Calu3 (cell line): Measurements from ENCODE around the gene SLC12A7. TPM values are rescaled to one million over a fixed set of nuclear protein-coding genes. Genes with fewer than 3 reads are reported as not detected.

Source experiments
- BruUV-seq: library from RNA; stranded (reverse); fragments of 400-500 nt; replicated peaks from 2 replicates; lab custom pipeline; 2021; lab: Mats Ljungman, UMichigan
- CTCF ChIA-PET: fragments of 300-600 bp; sonication (Branson Sonifier 250); formaldehyde crosslinking; loops from one replicate; lab custom pipeline; 2022; ENCODE audit warnings: antibody characterized with exemption; lab: Charles Lee
- DNase-seq: peaks from one replicate; pipeline ENCODE4 v3.0.0; 2022
- H3K27ac Mint-ChIP-seq: one replicate; pipeline ENCODE4 v1.8.0; 2022; ENCODE audit warnings: mixed read lengths; ENCODE audit not compliant: unreplicated experiment
- H3K27me3 Mint-ChIP-seq: one replicate; pipeline ENCODE4 v1.8.0; 2022; ENCODE audit warnings: mixed read lengths; ENCODE audit not compliant: unreplicated experiment
- H3K36me3 Mint-ChIP-seq: one replicate; pipeline ENCODE4 v1.8.0; 2022; ENCODE audit warnings: mild to moderate bottlenecking, moderate library complexity, mixed read lengths; ENCODE audit not compliant: insufficient read depth, unreplicated experiment
- H3K4me1 Mint-ChIP-seq: one replicate; pipeline ENCODE4 v1.8.0; 2022; ENCODE audit warnings: mild to moderate bottlenecking, low read depth, mixed read lengths; ENCODE audit not compliant: unreplicated experiment
- H3K4me3 Mint-ChIP-seq: one replicate; pipeline ENCODE4 v1.8.0; 2022; ENCODE audit warnings: mild to moderate bottlenecking, low read depth, moderate library complexity, mixed read lengths; ENCODE audit not compliant: unreplicated experiment
- H3K9me3 Mint-ChIP-seq: one replicate; pipeline ENCODE4 v1.8.0; 2022; ENCODE audit warnings: low read depth, mixed read lengths; ENCODE audit not compliant: unreplicated experiment
- intact Hi-C: fragments of 100-400 bp; cut with micrococcal nuclease; formaldehyde crosslinking; loops from one replicate; pipeline ENCODE4 v1.10.0; 2022; ENCODE audit not compliant: unreplicated experiment
- total RNA-seq: library from RNA; stranded (reverse); gene quantifications from 2 replicates; pipeline ENCODE4 v1.2.3, GENCODE V29; 2022
- TF ChIP-seq, protein P1 (sequence below): fragments of 200-600 bp; IDR thresholded peaks from one replicate; pipeline ENCODE4 v1.8.0; 2022; ENCODE audit warnings: antibody characterized with exemption; ENCODE audit not compliant: unreplicated experiment

SLC12A7 gene
- total RNA-seq, 1 experiment from 2014 or later = 82.3 TPM

- no peak overlapping the region for H3K27ac Mint-ChIP-seq
- H3K4me1 Mint-ChIP-seq = no peaks in the 10 kb centered on the region
- no peaks in the 10 kb centered on the region for H3K27me3 Mint-ChIP-seq
- TF ChIP-seq, protein P1, sequence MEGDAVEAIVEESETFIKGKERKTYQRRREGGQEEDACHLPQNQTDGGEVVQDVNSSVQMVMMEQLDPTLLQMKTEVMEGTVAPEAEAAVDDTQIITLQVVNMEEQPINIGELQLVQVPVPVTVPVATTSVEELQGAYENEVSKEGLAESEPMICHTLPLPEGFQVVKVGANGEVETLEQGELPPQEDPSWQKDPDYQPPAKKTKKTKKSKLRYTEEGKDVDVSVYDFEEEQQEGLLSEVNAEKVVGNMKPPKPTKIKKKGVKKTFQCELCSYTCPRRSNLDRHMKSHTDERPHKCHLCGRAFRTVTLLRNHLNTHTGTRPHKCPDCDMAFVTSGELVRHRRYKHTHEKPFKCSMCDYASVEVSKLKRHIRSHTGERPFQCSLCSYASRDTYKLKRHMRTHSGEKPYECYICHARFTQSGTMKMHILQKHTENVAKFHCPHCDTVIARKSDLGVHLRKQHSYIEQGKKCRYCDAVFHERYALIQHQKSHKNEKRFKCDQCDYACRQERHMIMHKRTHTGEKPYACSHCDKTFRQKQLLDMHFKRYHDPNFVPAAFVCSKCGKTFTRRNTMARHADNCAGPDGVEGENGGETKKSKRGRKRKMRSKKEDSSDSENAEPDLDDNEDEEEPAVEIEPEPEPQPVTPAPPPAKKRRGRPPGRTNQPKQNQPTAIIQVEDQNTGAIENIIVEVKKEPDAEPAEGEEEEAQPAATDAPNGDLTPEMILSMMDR = no peak
- CTCF ChIA-PET = interaction anchor here (0.7 kb wide), 1 partner anchor 121 kb away, joined by 3 read pairs; no protein-coding TSS in a partner anchor
- no TSS peak for BruUV-seq
- H3K9me3 Mint-ChIP-seq = no peaks in the 10 kb centered on the region
- H3K4me3 Mint-ChIP-seq = no peak overlapping the region
- H3K36me3 Mint-ChIP-seq = peaks cover 48% of the 10 kb centered on the region
- DNase-seq = no peak
- intact Hi-C loops = no loop called here
Measured at GRCh38 chr5:1089146-1089545, 22.7 kb downstream of the SLC12A7 start.

DNA sequence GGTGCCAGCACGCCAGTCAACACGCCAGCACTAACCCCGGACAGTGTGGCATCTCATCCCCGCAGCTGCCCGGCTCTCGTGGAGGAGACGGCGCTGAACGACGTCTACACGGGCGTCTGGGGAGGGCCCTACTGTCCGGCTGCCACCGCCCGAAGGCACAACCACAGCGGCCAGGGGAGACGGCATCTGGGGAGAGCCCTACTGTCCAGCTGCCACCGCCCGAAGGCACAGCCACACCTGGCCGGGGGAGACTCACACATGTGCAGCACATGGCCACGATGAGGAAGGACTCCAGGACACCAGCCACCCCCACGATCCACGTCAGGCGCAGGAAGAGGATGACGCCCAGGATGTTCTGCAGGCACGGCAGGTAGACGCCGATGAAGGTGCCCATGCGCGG is 23.1 kb downstream of the SLC12A7 start:
- H3K9me3 Mint-ChIP-seq = no peaks in the 10 kb centered on the region
- intact Hi-C loops = no loop called here
- H3K27me3 Mint-ChIP-seq = no peaks in the 10 kb centered on the region
- BruUV-seq = no TSS peak
- TF ChIP-seq, protein P1 = no peak
- H3K4me1 Mint-ChIP-seq = no peaks in the 10 kb centered on the region
- DNase-seq = no peak
- H3K27ac Mint-ChIP-seq = no peak overlapping the region
- peaks cover 53% of the 10 kb centered on the region for H3K36me3 Mint-ChIP-seq
- CTCF ChIA-PET = interaction anchor here (0.7 kb wide), 1 partner anchor 120 kb away, joined by 3 read pairs; no protein-coding TSS in a partner anchor
- H3K4me3 Mint-ChIP-seq = no peak overlapping the region

DNA sequence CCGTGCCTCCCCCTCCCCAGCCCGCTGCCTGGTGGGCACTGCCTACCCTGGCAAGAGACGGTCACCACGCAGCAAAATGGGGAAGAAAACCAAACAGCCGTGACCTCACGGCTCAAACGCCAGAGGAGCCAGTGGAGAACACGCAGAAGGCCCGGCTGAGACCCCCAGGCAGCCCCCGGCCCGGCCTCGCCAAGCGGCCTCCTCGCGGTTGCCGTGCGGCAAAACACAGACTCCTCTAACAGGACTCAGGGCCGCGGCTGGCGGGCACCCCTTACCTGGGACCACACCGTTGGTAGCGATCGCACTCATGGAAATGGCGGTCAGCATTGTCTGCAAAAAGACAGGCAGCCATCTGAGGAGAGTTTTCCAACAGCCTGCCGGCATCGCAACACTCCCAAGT is 23.8 kb downstream of the SLC12A7 start:
- Mint-ChIP-seq H3K4me1 (no peaks in the 10 kb centered on the region), H3K36me3 (peaks cover 58% of the 10 kb centered on the region), H3K27me3 (no peaks in the 10 kb centered on the region), H3K9me3 (no peaks in the 10 kb centered on the region), H3K4me3 (no peak overlapping the region), H3K27ac (no peak overlapping the region)
- no peak for DNase-seq
- BruUV-seq = no TSS peak
- CTCF ChIA-PET = no interaction called here
- TF ChIP-seq, protein P1 = no peak
- intact Hi-C loops = no loop called here

GRCh38 chr5:1087428-1087827 is 24.4 kb downstream of the SLC12A7 start:
- no peaks in the 10 kb centered on the region for H3K27me3 Mint-ChIP-seq
- no peak overlapping the region for H3K27ac Mint-ChIP-seq
- CTCF ChIA-PET = no interaction called here
- BruUV-seq = no TSS peak
- H3K4me1 Mint-ChIP-seq = no peaks in the 10 kb centered on the region
- H3K4me3 Mint-ChIP-seq = no peak overlapping the region
- intact Hi-C loops = no loop called here
- H3K36me3 Mint-ChIP-seq = peaks cover 52% of the 10 kb centered on the region
- TF ChIP-seq, protein P1 = no peak
- H3K9me3 Mint-ChIP-seq = no peaks in the 10 kb centered on the region
- no peak for DNase-seq
